Measurements from ENCODE around the gene MCC.

DNA sequence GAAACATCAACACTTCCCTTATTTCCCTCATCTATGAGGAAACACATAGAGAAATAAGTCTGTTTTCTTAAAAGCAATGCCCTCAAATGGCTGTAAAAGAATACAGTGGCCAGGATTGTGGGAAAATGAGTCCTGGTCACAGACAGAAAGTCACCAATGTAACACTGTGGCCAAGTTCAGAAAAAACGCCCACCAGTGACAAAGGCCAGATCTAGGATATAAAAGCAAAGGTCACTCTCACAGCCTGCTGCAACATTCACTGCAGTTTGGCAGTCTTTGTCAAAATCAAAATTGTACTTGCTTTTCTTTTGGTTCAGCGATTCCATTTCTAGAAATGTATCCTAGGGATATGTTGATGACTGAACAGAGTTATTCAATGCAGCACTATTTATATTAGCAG lies 84.0 kb downstream of the MCC start:
- no peak for TF ChIP-seq CTCF (optimal IDR thresholded peaks at IDR 0.05 in 1 of 3, IDR thresholded peaks at IDR 0.05 in 1 of 3, conservative IDR thresholded peaks at IDR 0.05 in 1 of 3; ENCODE audit: extremely low read depth in 1 of 3, insufficient read depth in 2 of 3, low read length in 3 of 3)
- TF ChIP-seq EZH2 (IDR thresholded peaks at IDR 0.05; ENCODE audit: low read length) = no peak
